Measurements from ENCODE around the gene CGB8. TPM values are rescaled to one million over a fixed set of nuclear protein-coding genes. Genes with fewer than 3 reads are reported as not detected.
A peak's percentile ranks its signal among the peaks of the same experiment; 100 is the strongest.

CGB8 gene
- total and polyA plus RNA-seq, 2 of the 8 experiments (the other 6 are each of a cell fraction or from before 2014, with no cell fraction given) = 0.09 TPM; not detected in 1

DNA sequence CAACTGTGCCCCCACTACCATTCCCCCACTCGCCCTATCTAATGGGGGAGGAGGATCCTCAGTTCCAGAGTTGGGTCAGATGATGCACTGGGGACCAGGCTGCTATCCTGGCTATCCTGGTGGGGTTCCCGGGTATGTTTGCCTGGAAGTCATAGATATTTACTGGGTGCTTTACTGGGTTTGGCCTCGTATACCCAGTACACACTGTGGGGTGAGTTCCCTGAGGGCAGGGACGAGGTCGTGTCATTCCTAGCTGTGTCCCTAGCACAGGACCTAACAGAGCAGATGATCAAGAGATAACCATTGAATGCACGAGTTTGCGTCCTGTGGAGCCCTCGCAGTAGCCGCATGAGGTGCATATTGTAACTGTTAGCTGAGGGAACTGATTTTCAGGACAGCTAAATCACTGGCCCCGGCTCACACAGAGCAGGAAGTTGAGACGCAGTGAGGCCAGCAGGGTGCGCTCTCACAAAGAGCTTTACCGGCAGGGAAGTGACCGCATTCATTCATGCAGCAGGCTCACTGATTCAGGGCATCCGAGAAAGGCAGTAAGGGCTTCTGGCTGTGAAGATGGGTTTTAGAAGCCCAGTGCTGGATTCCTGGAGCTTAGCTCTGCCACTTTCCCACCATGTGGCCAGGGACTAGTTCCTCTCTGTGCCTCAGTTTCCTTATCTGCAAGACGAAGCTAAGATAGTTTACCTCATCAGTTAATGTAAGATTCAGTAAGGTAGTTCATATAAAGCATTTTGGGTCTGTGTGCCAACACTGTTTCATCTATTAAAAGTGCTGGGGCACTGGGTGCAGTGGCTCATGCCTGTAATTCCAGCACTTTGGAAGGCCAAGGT is 49.2 kb downstream of the CGB8 start (continued):
- TF ChIP-seq TAF7 (optimal IDR thresholded peaks at IDR 0.05; ENCODE audit: borderline replicate concordance, low read depth, low read length) (no peak), SIN3A (conservative IDR thresholded peaks at IDR 0.05 in 1 of 2, IDR thresholded peaks at IDR 0.05 in 1 of 2; ENCODE audit: low read depth in 1 of 2, low read length in 2 of 2) (0 out of 4 replicates have a peak, but pooled peaks of 1 of the 2 experiments have one; percentile 37), TBP (IDR thresholded peaks at IDR 0.05; ENCODE audit: low read depth, low read length) (peak; percentile 48; the same call in 1 of the 2 replicates), PHF8 (conservative IDR thresholded peaks at IDR 0.05; ENCODE audit: low read depth, low read length) (no peak), JUN (IDR thresholded peaks at IDR 0.05; ENCODE audit: low read depth, low read length) (no peak), SP4 (IDR thresholded peaks at IDR 0.05; ENCODE audit: low read length) (no peak), SAP30 (IDR thresholded peaks at IDR 0.05; ENCODE audit: insufficient read depth, insufficient replicate concordance, low read length) (no peak), RBBP5 (IDR thresholded peaks at IDR 0.05; ENCODE audit: borderline replicate concordance, low read depth, low read length) (no peak), RXRA (IDR thresholded peaks at IDR 0.05; ENCODE audit: insufficient read depth, low read depth, low read length) (no peak)
- TF ChIP-seq, protein P1, sequence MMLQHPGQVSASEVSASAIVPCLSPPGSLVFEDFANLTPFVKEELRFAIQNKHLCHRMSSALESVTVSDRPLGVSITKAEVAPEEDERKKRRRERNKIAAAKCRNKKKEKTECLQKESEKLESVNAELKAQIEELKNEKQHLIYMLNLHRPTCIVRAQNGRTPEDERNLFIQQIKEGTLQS (IDR thresholded peaks at IDR 0.05; ENCODE audit: insufficient read depth, low read depth, low read length) = no peak
- TF ChIP-seq, protein P2, sequence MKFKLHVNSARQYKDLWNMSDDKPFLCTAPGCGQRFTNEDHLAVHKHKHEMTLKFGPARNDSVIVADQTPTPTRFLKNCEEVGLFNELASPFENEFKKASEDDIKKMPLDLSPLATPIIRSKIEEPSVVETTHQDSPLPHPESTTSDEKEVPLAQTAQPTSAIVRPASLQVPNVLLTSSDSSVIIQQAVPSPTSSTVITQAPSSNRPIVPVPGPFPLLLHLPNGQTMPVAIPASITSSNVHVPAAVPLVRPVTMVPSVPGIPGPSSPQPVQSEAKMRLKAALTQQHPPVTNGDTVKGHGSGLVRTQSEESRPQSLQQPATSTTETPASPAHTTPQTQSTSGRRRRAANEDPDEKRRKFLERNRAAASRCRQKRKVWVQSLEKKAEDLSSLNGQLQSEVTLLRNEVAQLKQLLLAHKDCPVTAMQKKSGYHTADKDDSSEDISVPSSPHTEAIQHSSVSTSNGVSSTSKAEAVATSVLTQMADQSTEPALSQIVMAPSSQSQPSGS (IDR thresholded peaks at IDR 0.05; ENCODE audit: low read length) = no peak

Measured in H1 (cell line).